ENCODE data around the gene TCF4. TPM values are rescaled to one million over a fixed set of nuclear protein-coding genes. Genes with fewer than 3 reads are reported as not detected.

Gene TCF4
- total RNA-seq, 4 donors from 2014 or later = 80.9 to 172 (median 94.0) TPM

DNA sequence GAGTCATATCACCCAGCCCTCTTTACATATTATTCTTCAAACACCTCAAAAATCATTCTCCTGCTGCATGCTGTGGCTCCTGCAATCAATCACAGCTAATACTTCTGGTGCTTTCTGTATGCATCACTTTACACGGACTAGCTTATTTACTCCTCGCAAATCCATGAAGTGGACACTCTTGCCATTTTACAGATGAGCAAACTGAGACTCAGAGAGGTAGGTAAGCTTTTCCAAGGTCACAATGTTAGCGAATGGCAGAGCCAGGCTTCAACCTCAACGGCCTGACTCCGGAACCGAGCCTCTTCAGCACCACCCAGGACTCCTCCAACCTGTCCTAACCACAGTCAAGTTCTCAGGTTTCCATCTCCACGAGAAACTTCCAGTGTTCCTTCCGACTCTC is 36.8 kb downstream of the TCF4 start:
- Histone ChIP-seq H3K36me3 (no peaks in the 10 kb centered on the region), H3K27ac (no peak overlapping the region), H3K27me3 (no peaks in the 10 kb centered on the region), H3K9me3 (no peaks in the 10 kb centered on the region), H3K4me3 (no peak overlapping the region), H3K4me1 (no peaks in the 10 kb centered on the region)
- DNase-seq (ENCODE audit: low spot score in 2 of 2) = no peak
- WGBS = 95% methylated on average over 8 of the region's 8 CpGs
- TF ChIP-seq EP300 (IDR thresholded peaks at IDR 0.05) = no peak
- TF ChIP-seq, protein P1, sequence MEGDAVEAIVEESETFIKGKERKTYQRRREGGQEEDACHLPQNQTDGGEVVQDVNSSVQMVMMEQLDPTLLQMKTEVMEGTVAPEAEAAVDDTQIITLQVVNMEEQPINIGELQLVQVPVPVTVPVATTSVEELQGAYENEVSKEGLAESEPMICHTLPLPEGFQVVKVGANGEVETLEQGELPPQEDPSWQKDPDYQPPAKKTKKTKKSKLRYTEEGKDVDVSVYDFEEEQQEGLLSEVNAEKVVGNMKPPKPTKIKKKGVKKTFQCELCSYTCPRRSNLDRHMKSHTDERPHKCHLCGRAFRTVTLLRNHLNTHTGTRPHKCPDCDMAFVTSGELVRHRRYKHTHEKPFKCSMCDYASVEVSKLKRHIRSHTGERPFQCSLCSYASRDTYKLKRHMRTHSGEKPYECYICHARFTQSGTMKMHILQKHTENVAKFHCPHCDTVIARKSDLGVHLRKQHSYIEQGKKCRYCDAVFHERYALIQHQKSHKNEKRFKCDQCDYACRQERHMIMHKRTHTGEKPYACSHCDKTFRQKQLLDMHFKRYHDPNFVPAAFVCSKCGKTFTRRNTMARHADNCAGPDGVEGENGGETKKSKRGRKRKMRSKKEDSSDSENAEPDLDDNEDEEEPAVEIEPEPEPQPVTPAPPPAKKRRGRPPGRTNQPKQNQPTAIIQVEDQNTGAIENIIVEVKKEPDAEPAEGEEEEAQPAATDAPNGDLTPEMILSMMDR (IDR thresholded peaks at IDR 0.05) = no peak
- TF ChIP-seq POLR2AphosphoS5 (IDR thresholded peaks at IDR 0.05) = no peak
- TF ChIP-seq POLR2A (IDR thresholded peaks at IDR 0.05) = no peak

DNA sequence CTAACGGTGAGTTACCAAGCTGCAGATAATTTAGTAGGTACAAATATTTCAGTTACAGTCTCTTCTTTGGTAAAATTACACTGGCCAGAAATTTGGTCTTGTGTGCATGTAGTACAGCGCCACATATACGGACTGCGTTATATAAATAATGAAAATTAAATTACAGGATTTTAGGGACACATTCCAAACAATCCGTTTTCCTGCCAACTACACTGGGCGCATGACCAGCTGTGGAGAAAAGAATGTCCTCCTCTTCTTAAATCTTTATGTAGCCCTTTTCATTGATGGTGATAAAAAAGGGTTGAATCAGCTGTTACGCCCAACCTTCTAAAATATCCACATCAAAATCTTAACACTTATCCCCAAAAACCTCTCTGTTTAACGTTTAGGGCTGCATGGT is 37.5 kb downstream of the TCF4 start:
- no peak overlapping the region for H3K4me3 ChIP-seq
- H3K27me3 ChIP-seq = no peaks in the 10 kb centered on the region
- no peaks in the 10 kb centered on the region for H3K9me3 ChIP-seq
- H3K27ac ChIP-seq = no peak overlapping the region
- no peak for DNase-seq (ENCODE audit: low spot score in 2 of 2)
- no peaks in the 10 kb centered on the region for H3K4me1 ChIP-seq
- 71% methylated on average over 8 of the region's 8 CpGs for WGBS
- no peaks in the 10 kb centered on the region for H3K36me3 ChIP-seq
- no peak for TF ChIP-seq POLR2A (IDR thresholded peaks at IDR 0.05)
- TF ChIP-seq, protein P1 (IDR thresholded peaks at IDR 0.05) = no peak
- TF ChIP-seq POLR2AphosphoS5 (IDR thresholded peaks at IDR 0.05) = no peak
- TF ChIP-seq EP300 (IDR thresholded peaks at IDR 0.05) = no peak

DNA sequence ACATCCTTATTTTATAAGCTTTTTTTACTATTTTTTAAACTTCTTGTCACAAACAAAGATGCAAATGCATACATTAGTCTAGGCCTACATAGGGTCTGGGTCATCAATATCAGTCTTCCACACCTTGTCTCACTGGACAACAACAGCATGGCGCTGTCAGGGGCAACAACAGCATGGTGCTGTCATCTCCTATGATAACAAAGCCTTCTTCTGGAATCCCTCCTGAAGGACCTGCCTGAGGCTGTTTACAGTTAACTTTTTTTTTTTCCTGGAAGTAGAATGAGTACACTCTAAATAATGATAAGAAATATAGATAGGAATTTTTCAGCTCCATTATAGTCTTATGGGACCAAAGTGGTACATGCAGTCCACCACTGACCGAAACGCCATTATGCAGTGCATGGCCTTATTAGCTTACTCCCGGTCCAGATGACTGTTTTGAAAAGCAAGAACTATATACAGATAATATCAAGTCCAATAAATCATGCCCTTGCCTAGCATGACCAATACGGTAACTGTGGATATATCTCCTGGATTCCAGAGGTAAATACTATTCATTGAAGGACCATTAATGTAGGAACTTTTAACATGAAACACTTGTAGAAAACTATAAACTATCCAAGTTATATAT is 38.4 kb downstream of the TCF4 start:
- Histone ChIP-seq H3K36me3 (no peaks in the 10 kb centered on the region), H3K4me3 (no peak overlapping the region), H3K4me1 (no peaks in the 10 kb centered on the region), H3K27me3 (no peaks in the 10 kb centered on the region), H3K27ac (no peak overlapping the region), H3K9me3 (no peaks in the 10 kb centered on the region)
- no peak for DNase-seq (ENCODE audit: low spot score in 2 of 2)
- TF ChIP-seq EP300 (IDR thresholded peaks at IDR 0.05) (no peak), POLR2AphosphoS5 (IDR thresholded peaks at IDR 0.05) (no peak), POLR2A (IDR thresholded peaks at IDR 0.05) (no peak)
- TF ChIP-seq, protein P1 (IDR thresholded peaks at IDR 0.05) = no peak
- 93% methylated on average over 5 of the region's 5 CpGs for WGBS

DNA sequence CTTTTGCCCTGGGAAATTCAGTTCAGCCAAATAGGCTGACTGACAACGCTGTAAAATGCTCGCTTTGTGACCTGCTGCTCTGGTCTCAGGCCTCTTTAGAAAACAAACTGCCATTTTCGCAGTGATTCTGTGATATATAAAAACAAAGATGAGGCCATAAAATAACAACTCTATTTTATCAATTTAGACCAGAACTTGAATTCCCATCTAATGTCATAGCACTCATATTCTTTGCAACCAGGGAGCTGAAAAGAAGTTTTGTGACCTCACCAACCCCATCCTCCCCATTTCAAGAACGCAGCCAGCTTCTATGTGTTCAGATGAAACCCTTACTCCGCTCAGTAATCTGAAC is 40.3 kb downstream of the TCF4 start:
- no peaks in the 10 kb centered on the region for H3K9me3 ChIP-seq
- no peaks in the 10 kb centered on the region for H3K36me3 ChIP-seq
- no peak overlapping the region for H3K4me3 ChIP-seq
- no peak for DNase-seq (ENCODE audit: low spot score in 2 of 2)
- H3K27ac ChIP-seq = no peak overlapping the region
- H3K4me1 ChIP-seq = no peaks in the 10 kb centered on the region
- WGBS = 84% methylated on average over 5 of the region's 5 CpGs
- no peaks in the 10 kb centered on the region for H3K27me3 ChIP-seq
- TF ChIP-seq POLR2AphosphoS5 (IDR thresholded peaks at IDR 0.05) (no peak), POLR2A (IDR thresholded peaks at IDR 0.05) (no peak), EP300 (IDR thresholded peaks at IDR 0.05) (no peak)
- TF ChIP-seq, protein P1 (IDR thresholded peaks at IDR 0.05) = no peak

DNA sequence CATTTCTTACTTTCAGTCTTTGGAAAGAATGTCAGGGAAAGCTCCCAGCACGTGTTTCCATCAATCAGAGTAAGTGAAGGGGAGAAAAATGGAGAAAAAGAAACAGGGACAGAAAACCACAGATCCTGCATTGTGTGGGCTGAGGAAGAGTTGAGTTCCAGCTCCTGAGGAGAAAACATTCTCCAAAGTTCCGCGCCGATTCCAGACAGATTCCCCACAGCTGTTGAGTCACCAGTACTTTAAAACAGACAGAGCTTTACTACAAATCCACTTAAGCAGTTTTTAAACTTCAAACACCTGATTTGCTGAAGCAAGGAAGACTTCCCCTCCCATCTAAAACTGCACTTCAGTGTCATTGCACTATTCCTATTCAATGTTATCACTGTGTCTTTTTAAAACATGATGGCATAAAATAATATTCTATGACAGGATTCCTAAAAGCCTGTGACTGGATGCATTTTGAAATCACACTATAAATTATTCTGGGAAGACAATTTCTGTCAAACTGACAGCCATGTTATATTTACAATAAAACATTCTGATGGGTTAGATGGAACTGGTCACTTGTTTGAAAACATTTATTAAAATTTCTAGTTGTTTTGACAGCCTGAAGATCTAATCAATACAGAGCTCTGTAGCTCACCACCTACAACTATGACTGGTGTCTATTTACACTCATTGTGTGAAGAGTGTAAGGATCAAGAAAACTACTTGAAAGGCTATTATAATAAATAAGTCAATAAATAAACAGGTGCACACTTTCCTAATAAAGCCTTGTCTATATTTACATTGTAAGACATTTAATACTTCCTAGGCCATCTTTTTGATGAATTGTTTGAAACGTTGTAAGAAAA is 40.9 kb downstream of the TCF4 start:
- TF ChIP-seq, protein P1 (IDR thresholded peaks at IDR 0.05) = no peak
- TF ChIP-seq POLR2AphosphoS5 (IDR thresholded peaks at IDR 0.05) = no peak
- no peak for TF ChIP-seq EP300 (IDR thresholded peaks at IDR 0.05)
- TF ChIP-seq POLR2A (IDR thresholded peaks at IDR 0.05) = no peak
- no peaks in the 10 kb centered on the region for H3K9me3 ChIP-seq
- 35% methylated on average over 5 of the region's 5 CpGs for WGBS
- no peaks in the 10 kb centered on the region for H3K36me3 ChIP-seq
- H3K27ac ChIP-seq = no peak overlapping the region
- no peak for DNase-seq (ENCODE audit: low spot score in 2 of 2)
- no peaks in the 10 kb centered on the region for H3K27me3 ChIP-seq
- no peaks in the 10 kb centered on the region for H3K4me1 ChIP-seq
- no peak overlapping the region for H3K4me3 ChIP-seq

Data from suprapubic skin (tissue), 4 donors.